Gastrocnemius medialis (tissue), 4 donors: ENCODE measurements around the gene DHRS12. TPM values are rescaled to one million over a fixed set of nuclear protein-coding genes. Genes with fewer than 3 reads are reported as not detected.

Experiments used
- ATAC-seq, 2 donors: fragments of 150-250 bp; one replicate each; pipeline ENCODE4 v1.9.1; 2016
- DNase-seq, 2 donors: peaks; one replicate each; pipeline ENCODE4 v3.0.0-alpha.2; 2019
- H3K27ac ChIP-seq, 4 donors: fragments of 200-600 bp; sonication (generic); 1 replicate in 1 of 4; 2 replicates in 3 of 4; pipeline ENCODE4 v1.5.1; 2016 to 2018; ENCODE audit warnings: mild to moderate bottlenecking in 2 of 4, moderate library complexity in 1 of 4
- H3K27me3 ChIP-seq, 3 donors: fragments of 200-600 bp; sonication (generic) in 2 of 3; 1 replicate in 1 of 3; 2 replicates in 2 of 3; pipeline versions ENCODE4 v1.5.1 to v1.6.0; 2016 to 2019; ENCODE audit warnings: mild to moderate bottlenecking in 1 of 3, moderate library complexity in 1 of 3
- H3K36me3 ChIP-seq, 2 donors: fragments of 200-600 bp; sonication (generic) in 1 of 2; one replicate each; pipeline ENCODE4 v1.5.1; 2017 to 2018
- H3K4me1 ChIP-seq, 2 donors: fragments of 200-600 bp; sonication (generic) in 1 of 2; one replicate each; pipeline ENCODE4 v1.5.1; 2016 to 2017; ENCODE audit warnings: mild to moderate bottlenecking in 2 of 2
- H3K4me3 ChIP-seq, 4 donors: fragments of 200-600 bp; sonication (generic) in 3 of 4; 1 replicate in 1 of 4; 2 replicates in 3 of 4; pipeline ENCODE4 v1.5.1; 2016 to 2019; ENCODE audit warnings: mild to moderate bottlenecking in 2 of 4
- H3K9me3 ChIP-seq, 3 donors: fragments of 200-600 bp; sonication (generic) in 2 of 3; 1 replicate in 1 of 3; 2 replicates in 2 of 3; pipeline ENCODE4 v1.5.1; 2016 to 2019
- CTCF ChIP-seq, 5 experiments: fragments of 450-650 bp in 3 of 5; fragments of 200-600 bp in 2 of 5; sonication (generic) in 2 of 5; IDR thresholded peaks in 4 of 5; conservative IDR thresholded peaks in 1 of 5; 1 replicate in 4 of 5; 2 replicates in 1 of 5; pipeline ENCODE4 v1.5.1; 2016 to 2019; ENCODE audit warnings: antibody characterized with exemption in 5 of 5, mild to moderate bottlenecking in 3 of 5, moderate library complexity in 3 of 5
- POLR2A ChIP-seq, 2 donors: fragments of 450-650 bp; IDR thresholded peaks; one replicate each; pipeline ENCODE4 v1.6.1; 2017; ENCODE audit warnings: antibody characterized with exemption in 2 of 2, mild to moderate bottlenecking in 2 of 2, moderate library complexity in 2 of 2
- in situ Hi-C, 4 donors: fragments of 200-750 bp; cut with MboI; loops; one replicate each; pipeline versions ENCODE4 v1.15.0 to v1.8.0; 2017; ENCODE audit warnings: low sequenced_read_pairs in 4 of 4
- intact Hi-C: fragments of 100-400 bp; cut with DNase I; formaldehyde crosslinking; loops from one replicate; pipeline ENCODE4 v1.15.1; 2023; ENCODE audit warnings: low total_unique reads
- total RNA-seq, 4 donors: library from RNA; depleted of rRNA; stranded (reverse); fragments of >200 nt; gene quantifications; one replicate each; pipeline versions ENCODE4 v1.1.0 to v1.2.3, GENCODE V29; 2016

The DHRS12 gene
- total RNA-seq, 4 donors from 2014 or later: 1.8 to 6.0 (median 4.7) TPM

- no peaks in the 10 kb centered on the region for H3K27me3 ChIP-seq
- H3K9me3 ChIP-seq: no peaks in the 10 kb centered on the region
- no peak overlapping the region for H3K4me3 ChIP-seq
- intact Hi-C loops: no loop called here
- H3K4me1 ChIP-seq: no peaks in the 10 kb centered on the region
- in situ Hi-C loops: no loop called here
- no peaks in the 10 kb centered on the region for H3K36me3 ChIP-seq
- ATAC-seq (no peak), DNase-seq (no peak)
- TF ChIP-seq CTCF (IDR thresholded peaks at IDR 0.05 in 4 of 5, conservative IDR thresholded peaks at IDR 0.05 in 1 of 5) (no peak), POLR2A (IDR thresholded peaks at IDR 0.05) (no peak)
- peak overlapping the region in 3 of 4 donors; percentile 55 to 71 (median 64) for H3K27ac ChIP-seq
Measured at GRCh38 chr13:51763486-51763885, 40.5 kb downstream of the DHRS12 start.

- no peak overlapping the region for H3K27ac ChIP-seq
- H3K4me3 ChIP-seq: no peak overlapping the region
- no peaks in the 10 kb centered on the region for H3K27me3 ChIP-seq
- DNase-seq (no peak), ATAC-seq (no peak)
- H3K4me1 ChIP-seq: no peaks in the 10 kb centered on the region
- intact Hi-C loops (no loop called here), in situ Hi-C loops (no loop called here)
- no peaks in the 10 kb centered on the region for H3K9me3 ChIP-seq
- no peaks in the 10 kb centered on the region for H3K36me3 ChIP-seq
- TF ChIP-seq CTCF (IDR thresholded peaks at IDR 0.05 in 4 of 5, conservative IDR thresholded peaks at IDR 0.05 in 1 of 5): no peak
- no peak for TF ChIP-seq POLR2A (IDR thresholded peaks at IDR 0.05)
Measured at GRCh38 chr13:51761643-51762350, 42.2 kb downstream of the DHRS12 start.

GRCh38 chr13:51760592-51760991 lies 43.4 kb downstream of the DHRS12 start:
- intact Hi-C loops: no loop called here
- DNase-seq (peak in 1 of 2 donors; percentile 40), ATAC-seq (no peak)
- peak overlapping the region in 3 of 4 donors; percentile 25 to 34 (median 31) for H3K4me3 ChIP-seq
- H3K9me3 ChIP-seq: no peaks in the 10 kb centered on the region
- no peaks in the 10 kb centered on the region for H3K27me3 ChIP-seq
- H3K27ac ChIP-seq: peak overlapping the region in 2 of 4 donors; percentile 7 to 43
- no peaks in the 10 kb centered on the region for H3K36me3 ChIP-seq
- in situ Hi-C loops: no loop called here
- TF ChIP-seq CTCF (IDR thresholded peaks at IDR 0.05 in 4 of 5, conservative IDR thresholded peaks at IDR 0.05 in 1 of 5): no peak
- no peak for TF ChIP-seq POLR2A (IDR thresholded peaks at IDR 0.05)
- H3K4me1 ChIP-seq: no peaks in the 10 kb centered on the region

GRCh38 chr13:51759240-51759639 lies 44.7 kb downstream of the DHRS12 start:
- intact Hi-C loops: no loop called here
- Histone ChIP-seq H3K27ac (no peak overlapping the region), H3K9me3 (no peaks in the 10 kb centered on the region), H3K4me3 (no peak overlapping the region), H3K4me1 (no peaks in the 10 kb centered on the region), H3K36me3 (no peaks in the 10 kb centered on the region), H3K27me3 (no peaks in the 10 kb centered on the region)
- in situ Hi-C loops: no loop called here
- DNase-seq (no peak), ATAC-seq (no peak)
- TF ChIP-seq POLR2A (IDR thresholded peaks at IDR 0.05) (no peak), CTCF (IDR thresholded peaks at IDR 0.05 in 4 of 5, conservative IDR thresholded peaks at IDR 0.05 in 1 of 5) (no peak)

GRCh38 chr13:51758691-51759090 lies 45.3 kb downstream of the DHRS12 start:
- H3K4me3 ChIP-seq: no peak overlapping the region
- H3K27me3 ChIP-seq: no peaks in the 10 kb centered on the region
- ATAC-seq (no peak), DNase-seq (no peak)
- intact Hi-C loops: no loop called here
- in situ Hi-C loops: no loop called here
- H3K36me3 ChIP-seq: no peaks in the 10 kb centered on the region
- TF ChIP-seq POLR2A (IDR thresholded peaks at IDR 0.05) (no peak), CTCF (IDR thresholded peaks at IDR 0.05 in 4 of 5, conservative IDR thresholded peaks at IDR 0.05 in 1 of 5) (no peak)
- no peaks in the 10 kb centered on the region for H3K9me3 ChIP-seq
- H3K4me1 ChIP-seq: no peaks in the 10 kb centered on the region
- no peak overlapping the region for H3K27ac ChIP-seq
